ENCODE results near the gene NRP2.

The NRP2 gene

GRCh38 chr2:205695460-205695991 is 13.2 kb downstream of the NRP2 start:
- TF ChIP-seq CTCF (IDR thresholded peaks at IDR 0.05; ENCODE audit: low read depth, low read length, missing control alignments): no peak
- H3K4me3 ChIP-seq (ENCODE audit: low read depth, low read length): no peak overlapping the region
- DNase-seq (ENCODE audit: low read depth): no peak

GRCh38 chr2:205696331-205696926 is 14.1 kb downstream of the NRP2 start:
- TF ChIP-seq CTCF (IDR thresholded peaks at IDR 0.05; ENCODE audit: low read depth, low read length, missing control alignments): no peak
- no peak for DNase-seq (ENCODE audit: low read depth)
- H3K4me3 ChIP-seq (ENCODE audit: low read depth, low read length): no peak overlapping the region

GRCh38 chr2:205696927-205697441 is 14.7 kb downstream of the NRP2 start:
- no peak for DNase-seq (ENCODE audit: low read depth)
- no peak for TF ChIP-seq CTCF (IDR thresholded peaks at IDR 0.05; ENCODE audit: low read depth, low read length, missing control alignments)

GRCh38 chr2:205698286-205699268 is 16.3 kb downstream of the NRP2 start:
- no peak for DNase-seq (ENCODE audit: low read depth)
- no peak overlapping the region for H3K4me3 ChIP-seq (ENCODE audit: low read depth, low read length)
- TF ChIP-seq CTCF (IDR thresholded peaks at IDR 0.05; ENCODE audit: low read depth, low read length, missing control alignments): no peak

More at GRCh38 chr2:205696927-205697441, 14.7 kb downstream of the NRP2 start:
- H3K4me3 ChIP-seq (ENCODE audit: low read depth, low read length): no peak overlapping the region

GRCh38 chr2:205699515-205700289 is 17.4 kb downstream of the NRP2 start:
- no peak for TF ChIP-seq CTCF (IDR thresholded peaks at IDR 0.05; ENCODE audit: low read depth, low read length, missing control alignments)
- no peak for DNase-seq (ENCODE audit: low read depth)
- no peak overlapping the region for H3K4me3 ChIP-seq (ENCODE audit: low read depth, low read length)

GRCh38 chr2:205700331-205701132 is 18.2 kb downstream of the NRP2 start:
- no peak overlapping the region for H3K4me3 ChIP-seq (ENCODE audit: low read depth, low read length)
- TF ChIP-seq CTCF (IDR thresholded peaks at IDR 0.05; ENCODE audit: low read depth, low read length, missing control alignments): no peak
- no peak for DNase-seq (ENCODE audit: low read depth)

Measured in GM12864 (cell line).